ENCODE data around the gene SLAMF9.
A peak's percentile ranks its signal among the peaks of the same experiment; 100 is the strongest.

SLAMF9 gene

GRCh38 chr1:159939678-159940002 lies 14.4 kb downstream of the SLAMF9 start:
- Histone ChIP-seq H3K4me3 (no peak overlapping the region), H3K4me1 (peaks cover 12% of the 10 kb centered on the region), H3K27me3 (ENCODE audit: low read depth) (no peaks in the 10 kb centered on the region), H3K9me3 (no peaks in the 10 kb centered on the region), H3K36me3 (replicated peaks) (no peaks in the 10 kb centered on the region)
- no peak for DNase-seq (ENCODE audit: low spot score in 2 of 2)
- in situ Hi-C loops (cut with MboI; ENCODE audit: low sequenced_read_pairs) = loop anchor here (5.0 to 25.0 kb wide), 4 partner anchors 68 to 423 kb away; partner anchors contain the start of genes KCNJ9 and NHLH1

GRCh38 chr1:159938905-159939677 lies 14.9 kb downstream of the SLAMF9 start:
- H3K4me3 ChIP-seq = no peak overlapping the region
- no peak for DNase-seq (ENCODE audit: low spot score in 2 of 2)
- H3K9me3 ChIP-seq = no peaks in the 10 kb centered on the region
- peaks cover 12% of the 10 kb centered on the region for H3K4me1 ChIP-seq
- H3K27me3 ChIP-seq (ENCODE audit: low read depth) = no peaks in the 10 kb centered on the region
- no peaks in the 10 kb centered on the region for H3K36me3 ChIP-seq (replicated peaks)
- in situ Hi-C loops (cut with MboI; ENCODE audit: low sequenced_read_pairs) = loop anchor here (5.0 to 25.0 kb wide), 4 partner anchors 68 to 423 kb away; partner anchors contain the start of genes KCNJ9 and NHLH1

DNA sequence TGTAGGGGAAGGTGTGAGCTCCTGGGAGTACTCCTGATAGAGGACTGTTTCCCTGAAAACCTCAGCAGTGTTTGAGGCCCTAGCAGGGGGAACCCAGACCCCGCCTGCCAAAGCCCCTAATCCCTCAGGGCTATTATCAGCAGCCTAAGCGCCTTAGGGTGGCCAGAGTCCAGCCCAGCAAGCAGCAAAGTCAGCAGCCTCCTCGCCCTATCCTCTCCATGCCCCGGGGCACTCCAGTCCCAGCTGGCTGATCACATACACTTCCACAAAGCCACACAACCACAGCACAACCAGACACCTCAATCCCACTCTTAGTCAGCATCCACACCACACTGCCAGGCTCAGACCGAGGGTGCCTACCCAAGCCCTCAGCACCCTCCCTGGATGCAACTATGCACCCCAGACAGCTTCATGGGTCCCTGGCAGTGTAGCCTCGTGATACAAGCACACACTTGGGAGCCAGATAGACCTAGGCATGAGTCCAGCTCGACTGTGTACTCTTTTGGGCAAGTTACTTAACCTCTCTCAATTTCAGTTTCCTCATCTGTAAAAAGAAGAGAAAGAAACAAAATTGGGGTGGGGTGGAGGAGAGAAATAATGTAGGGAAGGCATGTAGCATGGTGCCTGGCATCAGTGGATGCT lies 15.7 kb downstream of the SLAMF9 start:
- DNase-seq (ENCODE audit: low spot score in 2 of 2) = peak in 1 of 2 experiments; percentile 46
- Histone ChIP-seq H3K36me3 (replicated peaks) (no peaks in the 10 kb centered on the region), H3K27me3 (ENCODE audit: low read depth) (no peaks in the 10 kb centered on the region), H3K9me3 (no peaks in the 10 kb centered on the region), H3K4me3 (no peak overlapping the region), H3K4me1 (peaks cover 12% of the 10 kb centered on the region)
- in situ Hi-C loops (cut with MboI; ENCODE audit: low sequenced_read_pairs) = loop anchor here (5.0 to 25.0 kb wide), 4 partner anchors 69 to 424 kb away; partner anchors contain the start of genes KCNJ9 and NHLH1

GRCh38 chr1:159937054-159937750 lies 16.8 kb downstream of the SLAMF9 start:
- Histone ChIP-seq H3K27me3 (ENCODE audit: low read depth) (no peaks in the 10 kb centered on the region), H3K9me3 (no peaks in the 10 kb centered on the region), H3K4me3 (no peak overlapping the region), H3K36me3 (replicated peaks) (no peaks in the 10 kb centered on the region), H3K4me1 (peaks cover 12% of the 10 kb centered on the region)
- in situ Hi-C loops (cut with MboI; ENCODE audit: low sequenced_read_pairs) = loop anchor here (5.0 to 25.0 kb wide), 4 partner anchors 70 to 425 kb away; partner anchors contain the start of genes KCNJ9 and NHLH1
- peak in 1 of 2 experiments; percentile 33 for DNase-seq (ENCODE audit: low spot score in 2 of 2)

DNA sequence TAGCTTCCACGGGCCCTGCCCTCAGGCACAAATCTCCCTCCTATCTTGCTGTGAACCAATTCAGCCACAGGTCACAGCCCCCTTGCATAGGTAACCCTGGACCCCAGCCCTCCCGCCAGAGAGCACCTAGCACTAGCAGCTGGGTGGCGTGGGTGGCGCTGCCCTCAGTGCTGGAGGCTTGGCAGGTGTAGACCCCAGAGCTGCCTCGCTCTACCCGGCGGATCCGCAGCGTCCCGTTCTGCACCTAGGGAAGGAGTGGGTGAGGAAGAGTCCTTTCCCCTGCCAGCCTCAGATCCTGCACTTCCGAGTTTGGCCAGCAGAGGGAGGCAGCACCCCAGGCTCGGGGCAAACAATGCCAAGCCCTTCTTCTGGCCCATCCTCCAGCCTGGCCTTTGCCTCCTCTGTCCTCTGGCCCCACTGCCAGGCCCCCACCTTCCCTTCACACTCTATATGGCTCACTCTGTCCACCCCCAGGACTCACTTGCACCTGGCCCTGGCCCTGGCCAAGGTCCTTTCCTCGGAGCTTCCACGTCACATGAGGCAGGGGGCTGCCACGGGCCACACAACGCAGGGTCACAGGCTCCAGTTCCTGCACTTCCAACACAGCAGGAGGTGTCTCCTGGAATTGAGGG lies 17.6 kb downstream of the SLAMF9 start:
- Histone ChIP-seq H3K27me3 (ENCODE audit: low read depth) (no peaks in the 10 kb centered on the region), H3K36me3 (replicated peaks) (no peaks in the 10 kb centered on the region), H3K4me1 (peaks cover 12% of the 10 kb centered on the region), H3K4me3 (no peak overlapping the region), H3K9me3 (no peaks in the 10 kb centered on the region)
- DNase-seq (ENCODE audit: low spot score in 2 of 2) = peak; percentile 46 to 90
- in situ Hi-C loops (cut with MboI; ENCODE audit: low sequenced_read_pairs) = loop anchor here (5.0 to 25.0 kb wide), 4 partner anchors 71 to 426 kb away; partner anchors contain the start of genes KCNJ9 and NHLH1

GRCh38 chr1:159935719-159936272 lies 18.2 kb downstream of the SLAMF9 start:
- peaks cover 12% of the 10 kb centered on the region for H3K4me1 ChIP-seq
- no peak for DNase-seq (ENCODE audit: low spot score in 2 of 2)

DNA sequence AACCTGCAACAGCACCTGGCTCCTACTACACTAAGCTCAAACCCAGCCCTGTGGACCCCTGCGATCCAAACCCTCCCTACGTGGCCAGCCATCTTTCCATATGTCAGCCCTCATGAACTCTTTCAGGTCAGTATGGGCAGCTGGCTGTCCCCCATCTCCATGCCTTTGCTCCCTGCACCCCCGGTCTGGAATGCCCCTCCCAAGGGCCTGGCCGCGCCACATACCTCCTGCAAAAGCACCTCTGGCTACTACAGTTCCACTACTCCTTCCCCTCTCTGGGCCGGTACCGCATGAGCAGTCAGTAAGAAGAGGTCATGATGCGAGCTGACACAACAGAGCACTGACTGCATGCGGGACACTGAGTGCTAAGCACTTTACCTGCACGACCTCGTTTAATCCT lies 18.7 kb downstream of the SLAMF9 start:
- Histone ChIP-seq H3K36me3 (replicated peaks) (no peaks in the 10 kb centered on the region), H3K27me3 (ENCODE audit: low read depth) (no peaks in the 10 kb centered on the region), H3K9me3 (no peaks in the 10 kb centered on the region), H3K4me3 (no peak overlapping the region), H3K4me1 (peaks cover 12% of the 10 kb centered on the region)
- no peak for DNase-seq (ENCODE audit: low spot score in 2 of 2)
- in situ Hi-C loops (cut with MboI; ENCODE audit: low sequenced_read_pairs) = loop anchor here (5.0 to 25.0 kb wide), 4 partner anchors 72 to 427 kb away; partner anchors contain the start of genes KCNJ9 and NHLH1

More at GRCh38 chr1:159935719-159936272, 18.2 kb downstream of the SLAMF9 start:
- Histone ChIP-seq H3K36me3 (replicated peaks) (no peaks in the 10 kb centered on the region), H3K4me3 (no peak overlapping the region), H3K27me3 (ENCODE audit: low read depth) (no peaks in the 10 kb centered on the region), H3K9me3 (no peaks in the 10 kb centered on the region)
- in situ Hi-C loops (cut with MboI; ENCODE audit: low sequenced_read_pairs) = loop anchor here (5.0 to 25.0 kb wide), 4 partner anchors 72 to 427 kb away; partner anchors contain the start of genes KCNJ9 and NHLH1

DNA sequence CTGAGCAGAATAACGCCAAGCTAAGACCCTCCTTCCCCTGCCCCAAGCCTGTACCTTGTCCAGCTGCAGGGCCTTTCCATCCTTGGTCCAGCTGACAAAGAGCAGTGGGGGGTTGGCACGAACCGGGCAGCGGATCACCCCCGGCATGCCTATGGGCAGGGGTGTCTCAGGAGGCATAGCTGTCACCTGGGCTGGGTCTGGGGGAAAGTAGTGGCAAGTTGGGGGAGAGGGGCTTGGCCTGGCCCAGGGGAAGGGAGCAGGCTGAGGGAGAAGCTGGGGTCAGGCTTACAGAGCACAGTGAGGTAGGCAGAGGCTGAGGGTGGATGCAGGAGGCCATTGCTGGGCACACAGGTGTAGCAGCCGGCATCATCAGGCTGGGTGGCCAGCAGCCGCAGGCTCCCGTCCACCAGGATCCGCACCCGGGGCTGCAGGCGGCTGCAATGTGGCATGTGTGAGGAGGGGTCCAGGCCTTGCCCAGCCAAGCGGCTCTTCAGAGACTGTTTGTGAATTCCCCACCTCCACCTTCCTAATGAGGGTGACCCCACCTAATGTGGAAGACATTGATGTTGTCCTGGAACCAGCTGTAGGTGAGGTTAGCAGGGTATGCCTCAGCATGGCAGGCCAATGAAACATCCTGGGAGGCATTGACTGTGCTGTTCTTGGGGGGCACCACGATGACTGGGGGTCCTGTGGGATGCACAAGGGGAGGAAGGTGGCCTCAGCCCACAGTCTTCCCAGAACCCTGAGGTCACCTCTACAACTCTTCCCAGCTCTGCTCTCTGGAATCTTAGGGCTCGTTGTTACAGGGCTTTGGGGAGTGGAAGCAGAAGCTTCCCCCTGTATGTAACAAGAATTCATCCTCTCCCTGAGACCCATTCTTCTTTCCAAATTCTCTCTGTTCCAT lies 19.6 kb downstream of the SLAMF9 start:
- H3K4me3 ChIP-seq = no peak overlapping the region
- H3K9me3 ChIP-seq = no peaks in the 10 kb centered on the region
- no peaks in the 10 kb centered on the region for H3K36me3 ChIP-seq (replicated peaks)
- no peaks in the 10 kb centered on the region for H3K27me3 ChIP-seq (ENCODE audit: low read depth)
- in situ Hi-C loops (cut with MboI; ENCODE audit: low sequenced_read_pairs) = loop anchor here (5.0 to 25.0 kb wide), 4 partner anchors 73 to 428 kb away; partner anchors contain the start of genes KCNJ9 and NHLH1
- DNase-seq (ENCODE audit: low spot score in 2 of 2) = no peak
- H3K4me1 ChIP-seq = peaks cover 5% of the 10 kb centered on the region; the same call in 1 of the 2 replicates

GRCh38 chr1:159933347-159933746 lies 20.7 kb downstream of the SLAMF9 start:
- no peak for DNase-seq (ENCODE audit: low spot score in 2 of 2)
- Histone ChIP-seq H3K9me3 (no peaks in the 10 kb centered on the region), H3K27me3 (ENCODE audit: low read depth) (no peaks in the 10 kb centered on the region), H3K36me3 (replicated peaks) (no peaks in the 10 kb centered on the region), H3K4me1 (peaks cover 4% of the 10 kb centered on the region; the same call in 1 of the 2 replicates), H3K4me3 (no peak overlapping the region)
- in situ Hi-C loops (cut with MboI; ENCODE audit: low sequenced_read_pairs) = loop anchor here (10.0 to 25.0 kb wide), 3 partner anchors 151 to 429 kb away; partner anchors contain the start of genes KCNJ9 and NHLH1

DNA sequence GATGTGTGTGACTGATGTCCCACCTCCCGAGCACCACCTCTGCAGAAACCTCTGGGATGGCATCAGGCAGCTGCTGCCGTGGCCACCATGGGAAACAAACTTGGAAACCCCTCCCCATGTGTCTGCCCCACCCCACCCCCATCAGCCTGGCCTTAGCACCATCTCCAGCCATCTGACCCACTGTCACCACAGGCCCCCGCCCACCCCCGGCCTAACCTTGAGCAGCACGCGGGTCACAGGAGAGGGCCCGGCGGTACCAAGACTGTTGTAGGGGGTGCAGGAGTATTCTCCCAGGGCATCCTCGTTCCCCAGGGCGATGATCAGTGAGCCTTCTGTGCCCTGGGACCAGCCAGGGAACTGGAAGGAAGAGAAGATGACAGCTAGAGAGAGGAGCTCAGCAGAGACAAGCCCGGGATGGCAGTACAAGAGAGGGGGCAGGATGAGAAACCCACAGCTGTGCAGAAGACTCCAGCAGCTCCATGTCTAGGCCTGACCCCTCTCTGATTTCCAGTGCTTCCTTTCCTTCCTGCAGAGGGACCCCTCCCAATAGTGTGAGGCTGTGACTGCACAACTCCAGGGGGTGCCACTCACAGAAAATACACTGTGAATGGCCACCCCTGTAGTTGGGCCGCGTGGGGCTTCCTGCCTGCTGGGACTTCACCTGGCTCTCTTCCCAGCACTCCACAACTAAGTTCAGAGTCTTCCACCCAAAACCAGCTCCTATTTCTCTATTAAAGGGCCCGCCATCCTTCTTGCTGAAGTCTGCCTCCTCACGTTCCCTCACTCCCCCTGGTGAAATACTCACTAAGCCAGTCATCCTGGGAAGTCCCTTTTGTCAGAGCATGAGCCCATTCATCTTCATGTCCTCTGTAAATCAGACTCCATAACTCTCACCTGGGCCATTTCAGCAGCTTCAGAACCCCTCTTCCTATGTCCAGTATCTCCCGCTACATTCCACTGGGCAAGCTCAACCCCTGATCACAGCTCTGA lies 21.4 kb downstream of the SLAMF9 start:
- H3K9me3 ChIP-seq = no peaks in the 10 kb centered on the region
- no peaks in the 10 kb centered on the region for H3K36me3 ChIP-seq (replicated peaks)
- no peaks in the 10 kb centered on the region; the same call in 1 of the 2 replicates for H3K4me1 ChIP-seq
- in situ Hi-C loops (cut with MboI; ENCODE audit: low sequenced_read_pairs) = loop anchor here (10.0 to 25.0 kb wide), 3 partner anchors 152 to 430 kb away; partner anchors contain the start of genes KCNJ9 and NHLH1
- DNase-seq (ENCODE audit: low spot score in 2 of 2) = no peak
- H3K4me3 ChIP-seq = no peak overlapping the region
- no peaks in the 10 kb centered on the region for H3K27me3 ChIP-seq (ENCODE audit: low read depth)

GRCh38 chr1:159931795-159932173 lies 22.3 kb downstream of the SLAMF9 start:
- Histone ChIP-seq H3K4me1 (no peaks in the 10 kb centered on the region), H3K9me3 (no peaks in the 10 kb centered on the region), H3K4me3 (no peak overlapping the region), H3K27me3 (ENCODE audit: low read depth) (no peaks in the 10 kb centered on the region), H3K36me3 (replicated peaks) (no peaks in the 10 kb centered on the region)
- in situ Hi-C loops (cut with MboI; ENCODE audit: low sequenced_read_pairs) = loop anchor here (10.0 to 25.0 kb wide), 3 partner anchors 153 to 431 kb away; partner anchors contain the start of genes KCNJ9 and NHLH1
- no peak for DNase-seq (ENCODE audit: low spot score in 2 of 2)

Data from HAP-1 (cell line).